Mucosa of stomach (tissue), 1 donor: ENCODE results near the gene RAB30.

Source experiments
- H3K27me3 ChIP-seq: one replicate; pipeline ENCODE4 v1.7.0; 2013; ENCODE audit warnings: mild to moderate bottlenecking, low read length; ENCODE audit not compliant: control insufficient read depth, insufficient read depth
- H3K36me3 ChIP-seq: one replicate; pipeline ENCODE4 v1.7.0; 2013; ENCODE audit warnings: low read length; ENCODE audit not compliant: control insufficient read depth, insufficient read depth
- H3K4me1 ChIP-seq: one replicate; pipeline ENCODE4 v1.7.0; 2013; ENCODE audit warnings: mild to moderate bottlenecking, low read length; ENCODE audit not compliant: control insufficient read depth, insufficient read depth
- H3K4me3 ChIP-seq: one replicate; pipeline ENCODE4 v1.7.0; 2013; ENCODE audit warnings: low read length
- H3K9ac ChIP-seq: one replicate; pipeline ENCODE4 v1.7.0; 2013; ENCODE audit warnings: mild to moderate bottlenecking, low read length, moderate library complexity
- H3K9me3 ChIP-seq: one replicate; pipeline ENCODE4 v1.7.0; 2013; ENCODE audit warnings: mild to moderate bottlenecking, low read length, moderate library complexity; ENCODE audit not compliant: control insufficient read depth
- donor health status: Pancreatic carcinoma.

RAB30 gene

DNA sequence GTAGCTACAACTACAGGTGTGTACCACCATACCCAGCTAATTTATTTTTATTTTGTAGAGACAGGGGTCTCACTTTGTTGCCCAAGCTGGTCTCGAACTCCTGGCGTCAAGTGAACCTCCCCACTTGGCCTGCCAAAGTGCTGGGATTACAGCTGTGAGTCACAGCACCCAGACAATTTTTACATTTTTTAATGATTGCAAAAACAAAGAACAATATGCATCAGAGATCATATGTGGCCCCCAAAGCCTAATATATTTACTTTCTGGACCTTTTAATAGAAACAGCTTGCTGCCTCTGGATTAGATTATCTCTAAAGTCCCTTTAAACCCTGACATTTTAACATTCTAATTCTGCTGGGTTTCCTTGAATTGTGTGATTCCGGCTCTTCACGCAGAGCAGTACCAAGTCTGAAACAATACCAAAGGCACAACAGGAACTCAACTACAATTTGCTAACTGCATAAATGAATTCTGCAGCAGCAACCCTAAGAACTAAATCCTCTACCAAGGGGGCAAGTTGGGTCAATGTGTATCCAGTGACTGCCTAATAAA lies 25.0 kb downstream of the RAB30 start:
- Histone ChIP-seq H3K27me3 (no peaks in the 10 kb centered on the region), H3K9me3 (no peaks in the 10 kb centered on the region), H3K36me3 (no peaks in the 10 kb centered on the region), H3K4me3 (no peak overlapping the region), H3K4me1 (peaks cover 14% of the 10 kb centered on the region), H3K9ac (no peak overlapping the region)

DNA sequence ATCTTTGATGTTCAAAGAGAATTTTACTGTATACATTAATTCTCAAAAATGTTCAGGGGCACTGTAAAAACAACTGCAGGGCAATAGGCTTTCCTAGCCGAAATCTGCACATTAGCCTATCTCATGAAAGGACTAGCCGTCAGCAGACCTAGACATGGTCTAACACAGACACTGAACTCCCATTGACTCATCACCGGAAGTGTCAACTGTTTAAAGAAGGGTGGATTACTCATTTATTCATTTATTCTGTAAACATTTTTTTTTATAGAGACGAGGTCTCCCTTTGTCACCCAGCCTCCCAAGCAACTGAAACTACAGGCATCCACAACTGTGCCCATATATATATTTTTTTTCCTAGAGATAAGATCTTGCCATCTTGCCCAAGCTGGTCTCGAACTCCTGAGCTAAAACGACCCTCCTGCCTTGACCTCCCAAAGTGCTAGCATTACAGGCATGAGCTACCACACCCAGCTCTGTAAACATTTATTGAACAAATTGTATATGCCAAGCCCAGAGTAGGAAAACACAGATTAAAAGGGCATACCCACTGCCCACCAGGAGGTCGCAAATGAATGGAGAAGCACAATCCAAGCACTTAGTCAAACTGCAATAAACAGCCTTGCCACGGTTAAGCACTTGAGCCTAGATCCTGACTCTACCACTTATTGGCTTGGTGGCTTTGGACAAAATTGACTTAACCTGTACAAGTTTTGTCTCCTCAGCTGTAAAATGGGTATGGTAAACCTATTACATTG lies 26.6 kb downstream of the RAB30 start:
- Histone ChIP-seq H3K36me3 (no peaks in the 10 kb centered on the region), H3K9me3 (no peaks in the 10 kb centered on the region), H3K4me3 (no peak overlapping the region), H3K4me1 (peaks cover 9% of the 10 kb centered on the region), H3K27me3 (no peaks in the 10 kb centered on the region), H3K9ac (no peak overlapping the region)

DNA sequence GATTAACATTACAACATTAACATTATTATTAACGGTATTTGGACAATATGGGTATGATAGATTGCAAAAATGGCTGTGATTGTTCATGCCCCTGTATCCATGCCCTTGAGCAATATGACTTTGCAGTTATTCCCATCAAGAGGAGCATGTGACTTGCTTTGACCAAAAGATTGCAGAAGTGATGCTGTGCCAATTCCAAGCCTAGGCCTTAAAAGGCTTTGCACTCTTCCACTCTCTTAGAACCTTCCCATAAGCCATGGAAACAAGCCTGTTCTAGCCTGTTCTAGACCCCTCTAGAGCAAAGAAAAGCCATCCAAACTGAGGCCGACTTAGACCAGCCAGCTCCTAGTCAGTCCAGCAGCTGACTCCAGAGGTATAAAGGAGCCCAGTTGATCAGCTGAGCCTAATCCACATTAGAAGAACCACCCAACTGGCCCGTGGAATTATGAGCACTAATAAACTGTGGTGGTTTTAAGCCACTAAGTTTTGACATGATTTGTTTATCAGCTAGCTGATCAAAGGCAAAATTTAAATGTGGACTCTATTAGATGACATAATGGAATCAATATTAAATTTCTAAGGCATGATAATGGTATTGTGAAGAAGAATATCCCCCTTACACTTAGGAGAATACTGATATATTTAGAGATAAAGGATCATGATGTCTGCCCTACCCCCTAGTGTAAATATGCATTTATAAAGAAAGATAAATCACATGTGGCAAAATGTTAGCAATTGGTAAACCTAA lies 28.6 kb downstream of the RAB30 start:
- no peaks in the 10 kb centered on the region for H3K36me3 ChIP-seq
- H3K27me3 ChIP-seq = no peaks in the 10 kb centered on the region
- H3K4me3 ChIP-seq = no peak overlapping the region
- H3K9me3 ChIP-seq = no peaks in the 10 kb centered on the region
- H3K4me1 ChIP-seq = peaks cover 9% of the 10 kb centered on the region
- H3K9ac ChIP-seq = no peak overlapping the region

DNA sequence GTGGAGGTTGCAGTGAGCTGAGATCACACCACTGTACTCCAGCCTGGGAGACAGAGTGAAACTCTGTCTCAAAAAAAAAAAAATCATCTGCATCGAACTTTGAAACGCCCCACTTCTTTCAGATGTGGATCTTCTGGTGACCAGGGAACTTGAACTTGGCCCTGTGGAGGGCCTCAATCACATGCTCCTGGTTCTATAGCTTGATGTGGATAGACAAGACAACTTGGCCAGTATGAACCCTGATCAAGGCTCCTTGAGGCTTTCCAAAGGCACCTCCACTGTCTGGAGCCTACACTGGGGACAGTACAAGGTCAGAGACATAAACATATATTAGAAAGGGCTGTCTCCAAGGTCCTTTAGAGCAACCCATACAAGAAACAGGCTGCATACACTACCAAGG lies 30.6 kb downstream of the RAB30 start:
- H3K27me3 ChIP-seq = no peaks in the 10 kb centered on the region
- H3K9me3 ChIP-seq = no peaks in the 10 kb centered on the region
- H3K4me3 ChIP-seq = no peak overlapping the region
- H3K4me1 ChIP-seq = peaks cover 9% of the 10 kb centered on the region
- no peak overlapping the region for H3K9ac ChIP-seq
- H3K36me3 ChIP-seq = no peaks in the 10 kb centered on the region

DNA sequence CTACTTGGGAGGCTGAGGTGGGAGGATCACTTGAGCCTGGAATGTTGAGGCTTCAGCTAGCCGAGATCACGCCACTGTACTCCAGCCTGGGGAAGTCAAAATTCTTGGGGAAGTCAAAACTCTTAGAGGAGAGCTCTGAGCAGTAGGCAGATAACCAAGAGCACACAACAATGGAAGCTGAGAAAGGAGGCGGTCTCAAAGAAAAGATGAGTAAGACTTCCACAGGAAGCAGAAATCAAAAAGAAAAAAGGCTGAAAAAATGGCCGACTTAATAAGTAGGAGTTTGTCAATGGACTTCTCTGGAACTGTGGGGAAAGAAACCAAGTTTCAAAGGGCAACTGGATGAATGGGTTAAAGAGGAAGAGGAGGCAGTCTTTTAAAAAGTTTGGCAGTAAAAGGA lies 32.1 kb downstream of the RAB30 start:
- peaks cover 6% of the 10 kb centered on the region for H3K4me1 ChIP-seq

DNA sequence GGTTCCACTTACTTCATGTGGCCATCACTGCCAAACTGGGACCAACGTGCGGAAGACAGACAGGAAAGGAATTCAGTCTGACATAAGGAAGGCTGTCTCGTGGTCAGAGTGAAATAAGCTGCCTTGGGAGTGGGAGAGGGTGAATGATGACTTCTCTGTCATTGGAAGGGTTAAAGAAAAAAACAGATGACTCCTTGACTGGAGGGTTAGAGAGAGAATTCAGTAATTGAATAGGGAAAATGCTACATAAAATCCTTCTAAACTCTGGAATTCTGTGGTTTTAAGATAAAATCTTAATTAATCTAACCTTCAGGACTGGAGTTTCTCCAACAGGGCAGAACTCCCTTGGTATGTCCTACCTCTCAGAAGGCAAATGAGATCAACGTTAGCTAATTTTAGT lies 33.8 kb downstream of the RAB30 start:
- no peaks in the 10 kb centered on the region for H3K27me3 ChIP-seq

More for the DNA sequence above, 32.1 kb downstream of the RAB30 start:
- Histone ChIP-seq H3K4me3 (no peak overlapping the region), H3K27me3 (no peaks in the 10 kb centered on the region), H3K9me3 (no peaks in the 10 kb centered on the region), H3K36me3 (no peaks in the 10 kb centered on the region), H3K9ac (no peak overlapping the region)

DNA sequence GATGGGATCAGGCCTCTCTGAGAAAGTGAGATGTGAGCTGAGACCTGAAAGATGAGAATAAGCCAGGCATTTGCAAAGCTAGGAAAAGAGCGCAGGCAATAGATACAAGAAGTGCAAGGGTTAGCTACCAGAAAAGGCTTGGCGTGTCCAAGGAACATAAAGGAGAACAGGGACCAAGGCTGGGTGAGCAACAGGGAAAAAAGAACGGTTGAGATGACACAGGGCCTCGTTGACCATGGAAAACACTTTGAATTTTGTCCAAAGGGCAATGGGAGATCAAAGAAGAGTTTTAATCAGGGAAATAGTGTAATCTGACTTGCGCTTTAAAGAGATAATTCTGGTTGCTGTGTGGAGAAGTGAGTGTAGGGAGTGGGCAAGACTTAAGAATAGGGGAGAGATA lies 35.0 kb downstream of the RAB30 start:
- H3K4me1 ChIP-seq = peaks cover 19% of the 10 kb centered on the region
- no peak overlapping the region for H3K9ac ChIP-seq

More for the DNA sequence above, 33.8 kb downstream of the RAB30 start:
- no peaks in the 10 kb centered on the region for H3K36me3 ChIP-seq
- no peak overlapping the region for H3K9ac ChIP-seq
- peaks cover 19% of the 10 kb centered on the region for H3K4me1 ChIP-seq
- no peaks in the 10 kb centered on the region for H3K9me3 ChIP-seq
- H3K4me3 ChIP-seq = no peak overlapping the region

DNA sequence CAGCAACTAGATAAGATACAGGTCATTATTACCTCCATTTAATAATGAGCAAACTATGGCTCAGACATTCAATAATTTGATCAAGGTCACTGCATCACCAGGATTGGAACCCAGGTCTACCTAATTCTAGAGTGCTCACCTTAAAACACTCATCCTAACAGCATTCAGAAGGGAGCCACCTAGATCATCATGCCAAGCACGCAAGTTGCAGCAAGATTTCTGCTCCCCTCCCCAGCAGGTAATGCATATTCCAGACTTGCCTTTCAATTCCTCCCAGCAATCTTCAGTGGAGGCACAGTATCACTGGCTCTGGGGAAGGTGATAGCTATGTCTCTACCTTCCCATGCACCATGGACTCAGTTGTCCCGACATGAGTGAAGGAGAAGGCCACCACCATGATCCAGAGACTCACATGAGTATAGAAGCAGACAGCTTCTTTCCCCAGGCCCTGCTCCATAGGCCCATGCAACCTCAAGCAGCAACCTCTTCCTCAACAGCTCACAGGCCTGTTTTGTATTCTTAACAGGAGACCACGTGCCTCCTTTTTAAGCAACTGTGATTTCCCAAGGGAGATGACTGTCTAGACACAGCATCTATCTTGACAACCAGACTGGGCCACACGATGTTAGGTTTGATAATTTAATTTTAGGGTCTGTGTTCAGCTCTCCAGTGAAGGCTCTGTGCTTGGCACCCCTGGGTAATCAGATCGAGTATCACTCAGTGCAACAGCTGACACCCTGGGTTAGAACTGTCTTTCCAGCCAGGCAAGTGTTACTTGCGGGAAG lies 36.4 kb downstream of the RAB30 start:
- H3K9me3 ChIP-seq = no peaks in the 10 kb centered on the region
- no peak overlapping the region for H3K9ac ChIP-seq
- no peak overlapping the region for H3K4me3 ChIP-seq
- no peaks in the 10 kb centered on the region for H3K27me3 ChIP-seq
- no peaks in the 10 kb centered on the region for H3K36me3 ChIP-seq
- H3K4me1 ChIP-seq = peaks cover 19% of the 10 kb centered on the region

More for the DNA sequence above, 35.0 kb downstream of the RAB30 start:
- no peaks in the 10 kb centered on the region for H3K36me3 ChIP-seq
- H3K27me3 ChIP-seq = no peaks in the 10 kb centered on the region
- H3K4me3 ChIP-seq = no peak overlapping the region
- no peaks in the 10 kb centered on the region for H3K9me3 ChIP-seq

DNA sequence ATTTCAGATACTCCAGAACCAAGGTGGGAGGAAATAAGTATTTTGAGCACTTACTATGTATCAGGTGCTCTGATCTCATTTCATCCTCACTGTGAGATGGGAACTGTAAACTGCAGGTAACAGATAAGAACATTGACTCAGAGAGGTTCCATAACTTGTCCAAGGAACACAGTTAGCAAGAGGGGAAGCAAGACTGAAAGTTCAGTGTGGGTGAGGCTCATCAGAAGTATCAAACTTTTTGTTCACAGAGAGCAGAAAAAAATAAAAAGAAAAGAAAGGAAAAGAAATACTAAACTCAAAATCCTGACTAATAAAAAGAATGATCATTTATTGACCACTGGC lies 37.1 kb downstream of the RAB30 start:
- H3K9ac ChIP-seq = no peak overlapping the region
- H3K36me3 ChIP-seq = no peaks in the 10 kb centered on the region
- H3K27me3 ChIP-seq = no peaks in the 10 kb centered on the region
- H3K4me3 ChIP-seq = no peak overlapping the region
- H3K9me3 ChIP-seq = no peaks in the 10 kb centered on the region
- H3K4me1 ChIP-seq = peaks cover 19% of the 10 kb centered on the region

DNA sequence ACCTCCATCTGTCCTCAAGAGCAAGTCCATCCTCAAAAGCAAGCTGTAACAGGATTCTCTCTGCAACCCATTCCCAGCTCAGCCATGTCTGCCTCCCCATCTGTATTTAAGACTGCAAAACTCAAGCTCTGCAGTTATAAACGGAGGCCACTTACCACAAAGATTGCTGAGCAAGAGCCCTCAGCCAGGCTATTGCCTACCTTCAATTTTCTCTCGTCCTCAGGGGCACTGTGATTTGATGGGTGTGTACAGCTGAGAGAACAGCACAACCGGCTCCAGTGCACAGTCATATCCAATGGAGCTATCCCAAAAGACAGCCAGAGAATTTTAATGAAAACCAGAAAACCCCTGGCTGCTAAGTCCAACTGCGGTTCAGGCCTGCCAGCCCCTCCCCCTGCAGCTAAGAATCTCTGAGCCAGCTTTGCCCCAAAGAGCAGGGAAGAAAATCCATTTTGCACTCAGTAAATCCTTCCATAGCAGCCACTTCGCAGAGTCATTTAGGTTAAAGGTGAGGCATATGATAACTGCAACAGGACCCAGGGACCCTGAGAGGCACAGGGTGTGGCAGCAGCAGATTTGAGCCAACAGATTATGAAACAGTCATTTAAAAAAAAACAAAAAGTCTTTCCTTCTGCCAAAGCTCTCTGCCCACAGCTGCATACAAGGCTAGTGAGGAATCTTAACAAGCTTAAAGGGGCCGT lies 37.6 kb downstream of the RAB30 start:
- Histone ChIP-seq H3K9ac (no peak overlapping the region), H3K4me1 (peaks cover 19% of the 10 kb centered on the region), H3K4me3 (no peak overlapping the region)

DNA sequence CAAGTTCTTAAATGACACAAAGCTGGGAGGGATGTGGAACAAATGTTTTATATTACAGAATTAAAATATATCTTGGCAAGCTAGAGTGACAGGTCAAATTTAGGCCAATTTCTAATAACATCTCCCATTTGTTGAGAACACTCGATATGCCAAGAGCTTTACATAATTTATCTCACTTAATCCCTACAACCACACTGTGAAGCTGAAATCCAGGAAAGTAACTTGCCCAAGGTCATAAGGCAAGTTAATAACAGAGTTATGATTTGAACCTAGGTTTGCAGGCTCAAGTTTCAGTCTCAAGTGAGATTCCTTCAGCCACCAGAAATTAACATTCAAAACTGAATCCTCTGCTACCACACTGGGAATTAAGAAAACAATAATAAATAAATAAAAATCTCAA lies 38.3 kb downstream of the RAB30 start:
- H3K9ac ChIP-seq = no peak overlapping the region

More for the DNA sequence above, 37.6 kb downstream of the RAB30 start:
- no peaks in the 10 kb centered on the region for H3K9me3 ChIP-seq
- H3K27me3 ChIP-seq = no peaks in the 10 kb centered on the region
- no peaks in the 10 kb centered on the region for H3K36me3 ChIP-seq

More for the DNA sequence above, 38.3 kb downstream of the RAB30 start:
- Histone ChIP-seq H3K4me3 (no peak overlapping the region), H3K9me3 (no peaks in the 10 kb centered on the region), H3K36me3 (no peaks in the 10 kb centered on the region), H3K4me1 (peaks cover 19% of the 10 kb centered on the region), H3K27me3 (no peaks in the 10 kb centered on the region)
